Stomach smooth muscle (tissue), 2 donors: ENCODE results near the gene CD248.
"Not testable (repeated sequence)": the region's sequence is repeated elsewhere in the genome, so short reads cannot be mapped to it uniquely, and the experiment has no call there.

Experiments
- H3K27ac ChIP-seq: one replicate; pipeline ENCODE4 v1.7.0; 2013; ENCODE audit warnings: mild to moderate bottlenecking, low read length, inconsistent platforms
- H3K27me3 ChIP-seq, 2 donors: one replicate each; pipeline ENCODE4 v1.7.0; 2013; ENCODE audit warnings: low read length in 2 of 2; ENCODE audit not compliant: insufficient read depth in 2 of 2, control insufficient read depth in 1 of 2
- H3K36me3 ChIP-seq, 2 donors: one replicate each; pipeline ENCODE4 v1.7.0; 2013; ENCODE audit warnings: low read length in 2 of 2; ENCODE audit not compliant: control insufficient read depth in 2 of 2, insufficient read depth in 2 of 2
- H3K4me1 ChIP-seq: one replicate; pipeline ENCODE4 v1.7.0; 2013; ENCODE audit warnings: low read length; ENCODE audit not compliant: control insufficient read depth, insufficient read depth
- H3K4me3 ChIP-seq, 2 donors: one replicate each; pipeline ENCODE4 v1.7.0; 2013; ENCODE audit warnings: low read length in 2 of 2
- H3K9ac ChIP-seq, 2 donors: one replicate each; pipeline ENCODE4 v1.7.0; 2013; ENCODE audit warnings: low read length in 2 of 2, mild to moderate bottlenecking in 1 of 2
- H3K9me3 ChIP-seq, 2 donors: one replicate each; pipeline ENCODE4 v1.7.0; 2013; ENCODE audit warnings: low read length in 2 of 2; ENCODE audit not compliant: control insufficient read depth in 2 of 2
- donor health status: healthy.
- donor health status: Pancreatic carcinoma.

CD248 gene

DNA sequence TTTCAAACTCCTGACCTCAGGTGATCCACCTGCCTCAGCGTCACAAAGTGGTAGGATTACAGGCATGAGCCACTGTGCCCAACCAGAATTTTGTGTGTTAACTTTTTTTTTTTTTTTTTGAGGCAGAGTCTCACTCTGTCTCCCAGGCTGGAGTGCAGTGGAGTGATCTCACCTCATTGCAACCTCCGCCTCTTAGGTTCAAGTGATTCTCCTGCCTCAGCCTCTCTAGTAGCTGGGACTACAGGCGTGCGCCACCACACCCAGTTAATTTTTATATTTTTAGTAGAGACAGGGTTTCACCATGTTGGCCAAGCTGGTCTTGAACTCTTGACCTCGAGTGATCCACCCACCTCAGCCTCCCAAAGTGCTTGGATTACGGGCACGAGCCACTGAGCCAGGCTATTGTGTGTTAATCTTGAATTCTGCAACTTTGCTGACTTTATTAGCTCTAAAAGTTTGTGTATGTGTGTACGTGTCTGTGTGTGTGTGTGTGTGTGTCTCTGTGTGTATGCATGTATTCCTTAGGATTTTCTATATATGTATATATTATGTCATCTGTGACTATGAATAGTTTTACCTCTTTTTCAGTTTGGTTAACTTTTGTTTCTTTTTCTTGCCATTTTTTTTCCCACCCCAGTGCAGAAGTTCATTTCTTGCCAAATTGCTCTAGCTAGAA, 33.9 kb upstream of the CD248 start:
- H3K9ac ChIP-seq, H3K27me3 ChIP-seq, H3K4me3 ChIP-seq, H3K36me3 ChIP-seq, H3K27ac ChIP-seq, H3K9me3 ChIP-seq: not testable (repeated sequence)
- peaks cover 22% of the 10 kb centered on the region for H3K4me1 ChIP-seq

DNA sequence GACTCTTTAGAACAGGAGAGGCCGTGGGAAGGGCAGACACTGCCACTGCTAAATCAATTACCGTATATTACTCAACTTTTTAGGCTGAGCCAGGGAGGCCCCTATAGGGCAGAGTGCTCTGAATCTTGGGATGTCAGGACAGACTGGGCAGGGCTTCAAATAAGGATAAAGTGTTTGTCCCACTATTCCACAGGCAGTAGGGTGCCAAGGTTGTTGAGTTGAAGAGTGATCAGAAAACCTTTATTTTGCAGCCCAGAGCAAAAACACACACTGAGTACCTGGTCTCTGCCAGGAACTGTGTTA, 32.2 kb upstream of the CD248 start:
- Histone ChIP-seq H3K9me3 (no peaks in the 10 kb centered on the region), H3K4me3 (no peak overlapping the region), H3K36me3 (no peaks in the 10 kb centered on the region), H3K4me1 (peaks cover 36% of the 10 kb centered on the region), H3K27me3 (no peaks in the 10 kb centered on the region), H3K9ac (no peak overlapping the region), H3K27ac (no peak overlapping the region)

GRCh38 chr11:66347425-66348276, 30.8 kb upstream of the CD248 start, which contains the start of gene B4GAT1:
Gene B4GAT1, minus strand, starts transcription at chr11:66347629. Its CDS starts 84 bp downstream, at chr11:66347545.
- Histone ChIP-seq H3K9me3 (no peaks in the 10 kb centered on the region), H3K27me3 (no peaks in the 10 kb centered on the region), H3K4me3 (peak within 1 kb of the TSS; percentile 78 to 98), H3K9ac (peak within 1 kb of the TSS; percentile 86 to 97), H3K4me1 (peaks cover 46% of the 10 kb centered on the region), H3K36me3 (peaks cover 3 to 7% of the 10 kb centered on the region in 2 donors), H3K27ac (peak within 1 kb of the TSS; percentile 82)

GRCh38 chr11:66346476-66347424, 29.9 kb upstream of the CD248 start:
- H3K4me1 ChIP-seq: peaks cover 46% of the 10 kb centered on the region
- no peaks in the 10 kb centered on the region for H3K9me3 ChIP-seq
- H3K9ac ChIP-seq: peak overlapping the region; percentile 86 to 97

GRCh38 chr11:66345316-66345649, 28.4 kb upstream of the CD248 start:
- H3K9ac ChIP-seq: peak overlapping the region; percentile 86 to 96
- peaks cover 22 to 23% of the 10 kb centered on the region in 2 donors for H3K36me3 ChIP-seq
- peak overlapping the region; percentile 78 to 98 for H3K4me3 ChIP-seq
- H3K27ac ChIP-seq: peak overlapping the region; percentile 76
- H3K27me3 ChIP-seq: no peaks in the 10 kb centered on the region
- H3K9me3 ChIP-seq: no peaks in the 10 kb centered on the region
- H3K4me1 ChIP-seq: peaks cover 46% of the 10 kb centered on the region

More at GRCh38 chr11:66346476-66347424, 29.9 kb upstream of the CD248 start:
- peaks cover 9 to 11% of the 10 kb centered on the region in 2 donors for H3K36me3 ChIP-seq
- H3K27me3 ChIP-seq: no peaks in the 10 kb centered on the region
- H3K27ac ChIP-seq: peak overlapping the region; percentile 82
- H3K4me3 ChIP-seq: peak overlapping the region; percentile 78 to 98

DNA sequence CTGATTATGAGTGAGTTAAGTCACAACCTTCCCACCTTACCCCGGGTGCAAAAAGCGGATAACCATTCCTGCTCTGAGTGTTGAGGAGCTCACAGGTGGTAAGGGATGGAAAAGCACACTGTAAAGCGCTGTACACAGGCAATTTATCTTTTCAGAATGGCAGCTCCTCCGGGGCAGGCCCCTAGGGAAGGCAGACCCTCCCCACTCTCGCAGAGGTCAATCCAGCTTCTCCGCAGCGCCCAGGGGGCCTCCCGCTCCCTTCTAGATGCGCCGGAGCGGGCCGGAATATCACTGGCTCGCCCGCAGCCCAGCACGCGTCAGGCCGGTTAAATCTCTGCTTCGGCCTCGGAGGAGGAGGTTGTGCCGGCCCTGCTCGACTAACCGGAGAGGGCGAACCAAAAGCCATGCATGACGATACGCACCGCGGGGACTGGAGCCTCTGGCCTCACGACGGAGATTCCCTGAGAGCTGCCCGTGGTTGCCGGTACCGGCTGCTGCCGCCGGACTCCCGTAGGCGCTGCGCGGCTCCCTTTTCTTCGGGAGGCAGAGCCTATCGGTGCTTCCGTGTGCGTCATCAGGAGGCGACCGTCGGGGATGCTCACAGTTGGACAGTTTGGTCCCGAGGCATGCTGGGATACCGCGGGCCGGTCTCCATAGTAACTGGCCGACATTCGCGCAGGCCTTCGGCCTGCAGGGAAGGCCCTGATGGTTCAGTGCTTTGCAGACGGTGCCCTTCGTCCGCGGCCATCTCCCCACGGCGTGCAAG, 27.9 kb upstream of the CD248 start, which contains the start of gene BRMS1:
BRMS1 (minus strand) TSS at position 555 of the 766 bp plus-strand sequence. CDS start 2,870 bp downstream, outside the sequence.
- no peaks in the 10 kb centered on the region for H3K9me3 ChIP-seq
- peaks cover 46% of the 10 kb centered on the region for H3K4me1 ChIP-seq

GRCh38 chr11:66343176-66343575, 26.3 kb upstream of the CD248 start:
- H3K9me3 ChIP-seq: no peaks in the 10 kb centered on the region
- H3K9ac ChIP-seq: no peak overlapping the region
- no peaks in the 10 kb centered on the region for H3K27me3 ChIP-seq
- H3K4me1 ChIP-seq: peaks cover 43% of the 10 kb centered on the region
- no peak overlapping the region for H3K27ac ChIP-seq
- peaks cover 32 to 35% of the 10 kb centered on the region in 2 donors for H3K36me3 ChIP-seq
- no peak overlapping the region for H3K4me3 ChIP-seq

More for the DNA sequence above, 27.9 kb upstream of the CD248 start, which contains the start of gene BRMS1:
- H3K36me3 ChIP-seq: peaks cover 27 to 28% of the 10 kb centered on the region in 2 donors
- peak within 1 kb of the TSS; percentile 76 for H3K27ac ChIP-seq
- H3K4me3 ChIP-seq: peak within 1 kb of the TSS; percentile 78 to 98
- no peaks in the 10 kb centered on the region for H3K27me3 ChIP-seq
- H3K9ac ChIP-seq: peak within 1 kb of the TSS; percentile 86 to 96

DNA sequence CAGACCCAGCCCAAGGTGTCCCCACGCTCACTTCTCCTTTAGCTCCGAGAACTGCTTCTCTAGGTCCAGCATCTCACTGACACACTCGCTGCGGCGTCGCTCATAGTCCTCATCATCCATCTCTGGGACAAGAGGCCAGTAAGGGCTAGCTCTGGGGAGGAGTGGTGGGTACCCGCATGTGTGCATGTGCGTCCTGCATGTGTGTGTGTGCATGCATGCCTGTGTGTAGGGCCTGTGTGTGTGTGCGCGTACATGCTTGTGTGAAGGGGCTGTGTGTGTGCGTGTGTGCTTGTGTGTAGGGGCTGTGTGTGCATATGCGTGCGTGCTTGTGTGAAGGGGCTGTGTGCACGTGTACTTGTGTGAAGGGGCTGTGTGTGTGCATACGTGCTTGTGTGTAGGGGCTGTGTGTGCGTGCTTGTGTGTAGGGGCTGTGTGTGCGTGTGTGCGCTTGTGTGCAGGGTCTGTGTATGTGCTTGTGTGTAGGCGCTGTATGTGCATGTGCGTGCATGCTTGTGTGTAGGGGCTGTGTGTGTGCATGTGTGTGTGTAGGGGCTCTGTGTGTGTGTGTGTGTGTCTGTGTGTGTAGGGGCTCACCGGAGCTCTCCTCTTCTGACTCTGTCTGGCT, 24.8 kb upstream of the CD248 start:
- no peak overlapping the region for H3K9ac ChIP-seq

GRCh38 chr11:66340596-66341501, 24.0 kb upstream of the CD248 start:
- Histone ChIP-seq H3K4me1 (peaks cover 36% of the 10 kb centered on the region), H3K36me3 (peaks cover 35 to 38% of the 10 kb centered on the region in 2 donors), H3K27ac (no peak overlapping the region), H3K27me3 (no peaks in the 10 kb centered on the region), H3K9me3 (no peaks in the 10 kb centered on the region), H3K9ac (no peak overlapping the region), H3K4me3 (no peak overlapping the region)

More for the DNA sequence above, 24.8 kb upstream of the CD248 start:
- Histone ChIP-seq H3K27ac (no peak overlapping the region), H3K4me1 (peaks cover 38% of the 10 kb centered on the region), H3K4me3 (no peak overlapping the region), H3K36me3 (peaks cover 35 to 38% of the 10 kb centered on the region in 2 donors), H3K27me3 (no peaks in the 10 kb centered on the region), H3K9me3 (no peaks in the 10 kb centered on the region)
